UCSD-AML1 (cell line): ENCODE results near the gene MAZ.
"Not testable (repeated sequence)": the region's sequence is repeated elsewhere in the genome, so short reads cannot be mapped to it uniquely, and the experiment has no call there.

Source experiments
- DNase-seq: peaks from one replicate; lab custom pipeline; 2025; ENCODE audit not compliant: unreplicated experiment; lab: John Stamatoyannopoulos, UW

The MAZ gene

GRCh38 chr16:29806099-29806579, at the start of gene MAZ:
MAZ (plus strand) TSS chr16:29806529; CDS start chr16:29806702, 173 bp downstream.
- peak; percentile 88 for DNase-seq

- no peak for DNase-seq
These were observed 49.7 kb upstream of the MAZ start for GRCh38 chr16:29756654-29757053.

GRCh38 chr16:29757086-29757485, 49.2 kb upstream of the MAZ start:
- DNase-seq, result not testable (repeated sequence)

- no peak for DNase-seq
These were observed 48.3 kb upstream of the MAZ start for GRCh38 chr16:29757950-29758466.

- no peak for DNase-seq
These were observed 45.6 kb upstream of the MAZ start for GRCh38 chr16:29760567-29761279.

- not testable (repeated sequence) for DNase-seq
These were observed 45.1 kb upstream of the MAZ start for GRCh38 chr16:29761280-29761651.

- no peak for DNase-seq
These were observed 44.4 kb upstream of the MAZ start for GRCh38 chr16:29761882-29762281.

- no peak for DNase-seq
These were observed 43.0 kb upstream of the MAZ start for GRCh38 chr16:29763326-29763725.

- no peak for DNase-seq
These were observed 40.9 kb upstream of the MAZ start for GRCh38 chr16:29765167-29766032.

GRCh38 chr16:29766571-29766970, 39.8 kb upstream of the MAZ start:
- no peak for DNase-seq

GRCh38 chr16:29767062-29767461, 39.3 kb upstream of the MAZ start:
- DNase-seq, result no peak

- no peak for DNase-seq
These were observed 36.8 kb upstream of the MAZ start for GRCh38 chr16:29769507-29769906.

- no peak for DNase-seq
These were observed 35.9 kb upstream of the MAZ start for GRCh38 chr16:29770250-29770929.

- DNase-seq, result not testable (repeated sequence)
These were observed 34.0 kb upstream of the MAZ start for GRCh38 chr16:29772330-29772729.

GRCh38 chr16:29774730-29775129, 31.6 kb upstream of the MAZ start:
- no peak for DNase-seq

- DNase-seq, result no peak
These were observed 30.5 kb upstream of the MAZ start for GRCh38 chr16:29775742-29776408.

GRCh38 chr16:29777576-29778350, 28.6 kb upstream of the MAZ start, which contains the start of gene ZG16:
ZG16 (plus strand) TSS chr16:29778256; CDS start chr16:29779267, 1,011 bp downstream.
- DNase-seq, result no peak

- DNase-seq, result no peak
These were observed 26.9 kb upstream of the MAZ start for GRCh38 chr16:29779474-29779873.

GRCh38 chr16:29783094-29783953, 23.0 kb upstream of the MAZ start:
- DNase-seq, result not testable (repeated sequence)
